22Rv1 (cell line): ENCODE results near the gene CFAP221.

Experiments
- ZFX ChIP-seq: fragments of 450-650 bp; IDR thresholded peaks from 2 replicates; pipeline ENCODE4 v1.6.1; 2017; ENCODE audit warnings: antibody characterized with exemption, borderline replicate concordance
- TF ChIP-seq, protein P1 (sequence below): fragments of 450-650 bp; IDR thresholded peaks from 2 replicates; pipeline ENCODE4 v1.5.1; 2017; ENCODE audit warnings: mild to moderate bottlenecking

DNA sequence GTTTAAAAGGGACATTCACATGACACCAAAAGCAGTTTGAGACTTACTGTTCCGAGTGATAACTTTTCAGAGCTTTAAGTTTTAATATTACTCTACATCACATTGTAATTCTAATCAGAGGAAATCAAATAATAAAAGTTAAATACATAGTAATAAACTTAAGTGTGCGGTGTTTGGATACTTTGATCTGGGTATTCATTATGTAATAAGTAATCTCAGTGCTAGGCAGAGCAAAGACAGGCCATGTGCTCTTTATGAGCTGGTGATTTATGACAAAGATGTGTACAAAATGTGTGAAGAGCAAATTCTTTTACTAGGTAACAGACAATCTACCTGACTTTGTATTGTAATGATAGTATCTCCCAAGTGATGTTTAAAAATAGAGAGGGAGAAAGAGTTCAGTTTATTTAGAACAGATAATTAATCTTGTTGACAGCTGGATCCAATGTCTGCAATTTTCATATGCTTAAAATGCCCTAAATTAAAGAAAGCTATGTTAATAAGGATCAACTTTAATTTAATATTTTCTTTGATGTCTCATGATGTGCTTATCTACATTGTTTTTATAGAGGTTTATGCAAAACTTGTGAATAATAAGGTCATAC, 4.4 kb downstream of the CFAP221 start:
- TF ChIP-seq, protein P1, sequence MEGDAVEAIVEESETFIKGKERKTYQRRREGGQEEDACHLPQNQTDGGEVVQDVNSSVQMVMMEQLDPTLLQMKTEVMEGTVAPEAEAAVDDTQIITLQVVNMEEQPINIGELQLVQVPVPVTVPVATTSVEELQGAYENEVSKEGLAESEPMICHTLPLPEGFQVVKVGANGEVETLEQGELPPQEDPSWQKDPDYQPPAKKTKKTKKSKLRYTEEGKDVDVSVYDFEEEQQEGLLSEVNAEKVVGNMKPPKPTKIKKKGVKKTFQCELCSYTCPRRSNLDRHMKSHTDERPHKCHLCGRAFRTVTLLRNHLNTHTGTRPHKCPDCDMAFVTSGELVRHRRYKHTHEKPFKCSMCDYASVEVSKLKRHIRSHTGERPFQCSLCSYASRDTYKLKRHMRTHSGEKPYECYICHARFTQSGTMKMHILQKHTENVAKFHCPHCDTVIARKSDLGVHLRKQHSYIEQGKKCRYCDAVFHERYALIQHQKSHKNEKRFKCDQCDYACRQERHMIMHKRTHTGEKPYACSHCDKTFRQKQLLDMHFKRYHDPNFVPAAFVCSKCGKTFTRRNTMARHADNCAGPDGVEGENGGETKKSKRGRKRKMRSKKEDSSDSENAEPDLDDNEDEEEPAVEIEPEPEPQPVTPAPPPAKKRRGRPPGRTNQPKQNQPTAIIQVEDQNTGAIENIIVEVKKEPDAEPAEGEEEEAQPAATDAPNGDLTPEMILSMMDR, result no peak
- TF ChIP-seq ZFX, result no peak
